Epithelial cell of prostate (primary cell): ENCODE measurements around the gene ATXN1.
"Not testable (repeated sequence)": the region's sequence is repeated elsewhere in the genome, so short reads cannot be mapped to it uniquely, and the experiment has no call there.

ENCODE experiments used
- DNase-seq: peaks from one replicate; pipeline ENCODE4 v3.0.0-alpha.2; 2011; ENCODE audit warnings: low read depth, low spot score
- H3K27ac ChIP-seq: fragments of 450-650 bp; 2 replicates; pipeline ENCODE4 v1.5.1; 2017; ENCODE audit warnings: mild to moderate bottlenecking

Gene ATXN1

GRCh38 chr6:16728513-16729182 lies 32.6 kb downstream of the ATXN1 start:
- peak overlapping the region; percentile 10 for H3K27ac ChIP-seq
- no peak for DNase-seq

- H3K27ac ChIP-seq, result no peak overlapping the region
- no peak for DNase-seq
Measured at GRCh38 chr6:16727996-16728395, 33.3 kb downstream of the ATXN1 start.

DNA sequence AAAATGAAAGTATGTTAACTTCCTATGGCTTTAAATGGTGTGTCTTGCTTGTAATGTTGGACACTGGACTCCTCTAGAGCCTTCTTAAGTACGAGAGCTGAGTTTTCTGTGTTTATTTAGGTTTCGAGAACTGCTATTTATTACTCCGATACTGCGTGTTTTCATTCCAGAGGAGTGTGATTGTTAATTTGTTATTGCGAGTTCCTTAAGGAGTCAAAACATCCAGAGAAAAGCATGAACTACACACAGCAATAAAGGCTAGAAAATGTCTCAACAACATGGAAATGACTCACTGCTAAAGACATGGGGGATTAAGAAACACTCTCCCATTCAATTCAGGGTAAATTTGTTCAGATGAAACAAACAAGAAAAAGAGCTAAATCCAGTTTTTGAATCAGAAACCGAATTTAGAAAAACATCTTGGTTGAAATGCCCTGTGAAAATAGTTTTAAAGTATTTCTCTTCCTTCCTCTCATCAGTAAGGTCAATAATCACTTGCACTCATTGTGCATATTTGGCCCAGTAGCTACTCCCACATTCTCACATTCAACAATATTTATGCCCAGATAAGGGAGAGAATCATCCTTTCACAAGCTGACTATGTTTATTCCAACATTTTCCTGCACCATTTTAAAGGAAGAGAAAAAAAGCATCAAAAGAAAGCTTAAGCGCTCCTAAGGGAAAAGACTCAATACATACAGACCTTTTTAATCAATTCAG lies 36.0 kb downstream of the ATXN1 start:
- H3K27ac ChIP-seq, result peak overlapping the region; percentile 88

DNA sequence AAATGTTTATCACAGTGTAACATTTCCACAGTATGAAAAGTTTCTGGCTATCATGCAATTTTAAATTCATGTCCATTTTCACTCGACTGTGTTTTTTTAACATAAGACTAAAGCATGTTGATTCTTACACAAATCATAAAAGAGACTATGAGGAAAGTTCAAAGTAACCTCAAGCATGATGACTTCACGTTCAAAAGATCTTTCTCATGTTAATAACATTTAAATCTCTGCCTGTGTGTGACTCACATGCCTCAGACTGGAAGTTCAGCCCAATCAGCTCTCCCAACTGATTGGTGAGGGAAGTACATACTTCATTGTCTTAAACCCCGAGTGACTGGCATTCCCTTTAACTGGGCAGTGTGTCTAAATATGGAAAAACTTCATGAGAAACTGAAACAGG lies 37.4 kb downstream of the ATXN1 start:
- peak overlapping the region; percentile 88 for H3K27ac ChIP-seq
- DNase-seq, result peak; percentile 93

More for the DNA sequence above, 36.0 kb downstream of the ATXN1 start:
- DNase-seq, result no peak

DNA sequence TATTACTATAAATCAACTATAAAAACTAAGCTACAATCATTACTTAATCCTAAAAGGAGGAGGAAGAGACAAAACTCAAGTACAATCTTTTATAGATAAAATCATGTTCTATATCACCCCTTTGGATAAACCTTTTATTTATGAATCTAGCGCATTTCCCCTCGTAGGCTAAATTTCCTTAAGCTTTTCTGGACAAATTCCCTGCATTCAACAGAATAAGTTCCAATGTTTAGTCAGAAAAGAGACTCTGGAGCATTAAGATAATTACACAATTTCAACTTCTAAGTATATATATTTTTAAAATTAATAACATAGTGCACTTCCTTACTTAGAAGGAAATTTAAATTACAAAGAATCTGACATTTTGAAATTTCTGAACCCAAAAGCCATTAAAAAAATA lies 37.9 kb downstream of the ATXN1 start:
- peak overlapping the region; percentile 88 for H3K27ac ChIP-seq
- no peak for DNase-seq

DNA sequence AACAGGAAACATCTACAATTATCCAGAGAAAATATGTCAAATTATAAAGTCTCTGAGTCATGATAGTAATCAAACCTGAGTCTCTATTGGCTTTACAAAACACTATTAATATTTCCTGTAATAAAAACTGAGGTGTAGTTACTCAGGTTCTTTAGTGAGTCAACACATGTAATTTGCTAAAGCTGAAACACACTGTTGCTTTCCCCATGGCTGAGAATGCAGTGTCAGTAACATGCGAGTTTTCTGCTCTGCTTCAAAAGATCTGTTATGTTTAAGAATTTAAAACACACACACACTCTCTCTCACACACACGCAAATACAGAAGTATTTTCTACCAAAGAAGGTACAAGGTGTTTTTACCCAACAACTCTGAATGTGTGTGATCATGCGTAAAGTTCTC lies 38.6 kb downstream of the ATXN1 start:
- peak overlapping the region; percentile 88 for H3K27ac ChIP-seq
- DNase-seq, result no peak

DNA sequence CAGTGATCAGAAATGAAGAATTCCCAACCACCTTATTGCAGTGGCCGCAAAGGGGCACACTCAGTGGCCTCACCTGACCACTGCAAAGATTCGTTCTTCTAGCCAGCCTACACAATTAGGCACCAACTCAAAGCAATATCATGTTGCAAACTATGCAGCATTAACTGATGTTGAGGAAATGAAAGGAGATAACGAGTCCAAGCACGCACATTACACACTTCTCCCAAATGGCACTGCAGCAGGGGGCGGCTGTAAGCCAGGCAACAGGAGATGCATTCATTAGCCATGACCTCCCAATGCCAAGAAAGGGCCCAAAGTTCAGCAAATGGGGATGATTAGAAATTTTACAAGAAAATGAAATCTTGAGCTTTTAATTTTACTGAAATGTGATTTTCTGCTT lies 39.3 kb downstream of the ATXN1 start:
- DNase-seq, result no peak
- peak overlapping the region; percentile 88 for H3K27ac ChIP-seq

DNA sequence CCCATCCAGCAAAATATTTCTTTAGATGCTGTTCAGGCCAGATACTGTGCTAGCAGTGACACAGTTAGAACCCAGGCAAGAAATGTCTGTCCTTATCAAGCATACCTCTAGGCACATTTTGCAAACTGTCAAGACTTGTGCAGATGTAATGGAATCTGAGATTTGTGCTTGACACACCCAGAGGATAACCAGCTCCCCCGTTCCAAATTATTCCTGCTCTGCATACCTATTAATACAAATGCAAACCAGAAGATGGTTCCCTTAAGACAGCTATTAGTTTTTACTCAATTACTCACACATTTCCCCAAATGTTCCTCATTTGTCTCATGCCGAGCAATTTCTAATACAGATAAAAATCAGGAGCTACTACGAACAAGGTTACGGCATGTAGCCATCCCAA lies 40.4 kb downstream of the ATXN1 start:
- no peak for DNase-seq
- no peak overlapping the region for H3K27ac ChIP-seq

DNA sequence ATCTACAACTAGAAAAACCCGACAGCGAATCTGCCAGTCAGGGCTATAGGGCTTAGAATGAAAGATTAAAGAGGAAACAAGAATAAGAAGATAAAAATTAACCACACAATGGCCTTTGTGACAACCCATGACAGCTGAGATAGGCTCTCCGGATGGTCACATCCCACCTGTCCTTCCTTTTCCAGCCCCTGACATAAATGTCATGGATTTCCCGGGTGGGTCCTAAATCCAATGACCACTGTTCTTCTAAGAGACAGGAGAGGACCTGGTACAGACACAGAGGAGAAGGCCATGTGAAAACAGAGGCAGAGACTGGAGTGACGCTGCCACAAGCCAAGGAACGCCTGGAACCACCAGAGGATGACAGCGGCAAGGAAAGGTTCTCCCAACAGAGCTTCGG lies 41.8 kb downstream of the ATXN1 start:
- H3K27ac ChIP-seq, result no peak overlapping the region
- no peak for DNase-seq

GRCh38 chr6:16718356-16718755 lies 42.9 kb downstream of the ATXN1 start:
- DNase-seq, result no peak
- no peak overlapping the region for H3K27ac ChIP-seq

DNA sequence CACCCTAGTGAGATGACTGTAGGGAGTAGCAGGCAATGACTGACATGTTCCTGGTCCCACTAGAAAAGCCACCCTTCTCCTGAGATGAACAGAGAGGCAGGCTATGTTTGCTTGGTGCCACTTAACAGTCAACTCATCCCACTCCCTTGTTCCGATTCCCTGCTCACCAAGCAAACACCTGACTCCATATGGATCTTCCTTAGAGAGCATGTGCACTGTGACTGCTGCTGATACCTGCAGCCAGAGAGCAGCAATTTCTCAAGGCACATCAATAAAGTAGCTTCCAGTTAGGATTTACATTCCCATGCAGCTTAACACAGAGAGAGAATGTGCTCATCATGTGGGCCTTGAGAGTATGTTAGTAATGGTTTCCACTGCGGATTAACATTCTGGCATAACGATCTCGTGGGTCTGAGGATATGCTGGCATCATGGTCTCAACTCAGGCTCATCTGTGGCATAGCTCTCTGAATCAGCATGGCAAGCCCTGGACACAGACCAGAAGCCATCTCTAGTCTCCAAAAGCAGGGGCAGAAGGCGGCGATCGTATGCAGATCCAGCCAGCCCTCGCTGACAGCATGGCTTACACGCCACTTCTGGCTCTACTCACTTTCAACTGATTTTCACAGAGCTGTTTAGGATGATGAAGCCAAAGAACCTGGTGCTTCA lies 43.9 kb downstream of the ATXN1 start:
- H3K27ac ChIP-seq, result no peak overlapping the region

DNA sequence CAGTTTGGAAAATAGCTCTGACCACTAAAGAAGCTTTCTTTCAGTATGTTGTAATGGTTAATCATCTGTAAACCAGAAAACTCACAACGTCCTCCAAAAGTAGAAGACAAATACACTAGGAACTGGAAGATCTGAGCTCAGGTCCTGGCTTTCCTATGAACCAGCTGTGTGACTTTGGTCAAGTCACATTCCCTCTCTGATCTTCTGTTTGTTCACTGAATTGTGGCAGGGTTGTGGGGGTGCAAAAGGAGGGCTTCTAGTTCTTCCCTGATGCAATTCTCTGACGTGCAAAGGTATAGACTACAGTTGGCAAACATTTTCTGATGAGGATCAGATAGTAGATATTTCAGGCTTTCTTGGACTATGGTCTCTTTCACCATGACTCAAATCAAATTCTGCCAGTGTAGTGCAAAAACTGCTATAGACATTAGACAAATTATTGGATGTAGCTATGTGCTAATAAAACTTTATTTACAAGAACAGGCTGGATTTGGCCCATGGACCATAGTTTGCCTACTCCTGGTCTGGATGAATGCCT lies 44.9 kb downstream of the ATXN1 start:
- H3K27ac ChIP-seq, result no peak overlapping the region

More for the DNA sequence above, 43.9 kb downstream of the ATXN1 start:
- no peak for DNase-seq

GRCh38 chr6:16713597-16713996 lies 47.7 kb downstream of the ATXN1 start:
- H3K27ac ChIP-seq, result peak overlapping the region; percentile 95
- DNase-seq, result no peak

More for the DNA sequence above, 44.9 kb downstream of the ATXN1 start:
- no peak for DNase-seq

DNA sequence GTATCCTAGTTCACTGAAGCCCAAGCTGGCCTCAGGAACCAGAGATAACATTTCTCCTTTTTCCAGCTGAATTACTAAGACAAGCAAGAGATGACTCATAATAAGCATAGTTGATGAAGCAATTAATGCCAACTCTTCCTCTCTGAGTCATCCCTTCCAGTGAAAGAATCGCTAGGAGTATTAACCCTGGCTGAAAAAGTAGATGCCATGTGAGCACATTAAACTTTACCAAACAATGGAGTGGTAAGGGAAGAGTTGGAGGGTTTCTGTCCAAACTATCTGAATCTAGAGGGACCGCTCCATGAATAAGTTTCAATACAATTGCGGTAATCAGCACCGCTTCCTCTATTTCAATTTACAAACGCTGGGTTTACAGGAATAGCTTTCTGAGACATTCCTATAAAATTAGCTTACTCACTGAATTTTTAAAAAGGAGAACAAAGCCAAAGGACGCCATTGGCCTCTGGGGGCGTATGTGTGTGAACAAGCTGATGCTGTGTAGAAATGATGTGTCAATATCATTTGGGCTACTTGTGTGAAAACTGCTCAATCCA lies 48.3 kb downstream of the ATXN1 start:
- peak overlapping the region; percentile 95 for H3K27ac ChIP-seq
- DNase-seq, result peak; percentile 80

DNA sequence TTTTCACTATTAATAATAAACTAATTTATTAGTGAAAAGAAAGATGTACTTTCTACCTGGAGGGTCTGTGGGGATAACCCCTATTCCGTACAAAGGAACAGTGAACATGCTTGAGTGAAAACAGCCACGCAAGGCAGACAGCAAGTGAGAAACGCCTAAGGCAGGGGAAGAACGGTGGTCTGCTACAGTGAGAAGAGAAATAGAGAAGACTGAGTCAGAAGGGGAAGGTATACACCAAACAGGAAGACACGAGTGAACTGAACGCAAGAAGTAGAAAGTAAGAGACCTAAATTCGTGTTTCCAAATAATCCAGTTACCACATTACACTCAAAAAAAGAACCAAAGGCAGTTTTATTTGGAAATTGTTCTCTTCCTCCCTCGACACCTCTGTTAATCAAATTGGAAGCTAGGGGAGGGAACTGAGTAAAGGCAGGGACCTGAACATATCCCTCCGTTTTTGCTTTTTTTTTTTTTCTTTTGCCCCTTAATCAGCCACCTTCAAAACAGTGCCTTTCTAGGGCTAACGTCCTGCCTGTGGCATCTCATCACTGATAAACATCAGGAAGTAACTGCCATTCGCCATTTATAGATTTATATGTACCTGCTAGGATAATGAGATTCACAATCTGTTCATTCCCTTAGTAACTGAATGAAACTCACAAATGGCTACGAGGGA lies 48.9 kb downstream of the ATXN1 start:
- peak overlapping the region; percentile 95 for H3K27ac ChIP-seq
- no peak for DNase-seq

DNA sequence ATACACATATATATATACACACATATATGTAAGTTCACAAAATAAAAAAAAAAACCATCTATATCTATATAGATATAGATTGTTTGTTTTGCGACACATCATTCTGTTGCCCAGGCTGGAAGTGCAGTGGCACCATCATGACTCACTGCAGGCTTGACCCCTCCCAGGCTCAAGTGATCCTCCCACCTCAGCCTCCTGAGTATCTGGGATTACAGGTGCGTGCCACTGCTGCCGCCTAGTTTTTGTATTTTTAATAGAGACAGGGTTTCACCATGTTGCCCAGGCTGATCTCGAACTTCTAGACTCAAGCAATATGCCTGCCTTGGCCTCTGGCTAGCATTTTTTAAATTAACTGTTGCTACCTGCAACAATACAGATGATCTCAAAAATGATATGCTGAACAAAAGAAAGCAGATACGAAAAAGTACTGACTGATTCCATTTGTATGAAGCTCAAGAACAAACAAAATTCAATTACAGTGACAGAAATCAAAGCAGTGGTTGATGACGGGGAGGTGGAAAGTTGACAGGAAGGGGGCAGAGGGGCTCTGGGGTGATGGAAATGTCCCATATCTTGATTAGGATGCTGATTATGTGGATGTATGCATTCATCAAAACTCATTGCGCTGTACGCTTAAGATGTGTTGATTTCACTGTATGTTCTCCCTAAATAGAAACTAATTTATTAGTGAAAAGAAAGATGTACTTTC lies 49.6 kb downstream of the ATXN1 start:
- no peak for DNase-seq

DNA sequence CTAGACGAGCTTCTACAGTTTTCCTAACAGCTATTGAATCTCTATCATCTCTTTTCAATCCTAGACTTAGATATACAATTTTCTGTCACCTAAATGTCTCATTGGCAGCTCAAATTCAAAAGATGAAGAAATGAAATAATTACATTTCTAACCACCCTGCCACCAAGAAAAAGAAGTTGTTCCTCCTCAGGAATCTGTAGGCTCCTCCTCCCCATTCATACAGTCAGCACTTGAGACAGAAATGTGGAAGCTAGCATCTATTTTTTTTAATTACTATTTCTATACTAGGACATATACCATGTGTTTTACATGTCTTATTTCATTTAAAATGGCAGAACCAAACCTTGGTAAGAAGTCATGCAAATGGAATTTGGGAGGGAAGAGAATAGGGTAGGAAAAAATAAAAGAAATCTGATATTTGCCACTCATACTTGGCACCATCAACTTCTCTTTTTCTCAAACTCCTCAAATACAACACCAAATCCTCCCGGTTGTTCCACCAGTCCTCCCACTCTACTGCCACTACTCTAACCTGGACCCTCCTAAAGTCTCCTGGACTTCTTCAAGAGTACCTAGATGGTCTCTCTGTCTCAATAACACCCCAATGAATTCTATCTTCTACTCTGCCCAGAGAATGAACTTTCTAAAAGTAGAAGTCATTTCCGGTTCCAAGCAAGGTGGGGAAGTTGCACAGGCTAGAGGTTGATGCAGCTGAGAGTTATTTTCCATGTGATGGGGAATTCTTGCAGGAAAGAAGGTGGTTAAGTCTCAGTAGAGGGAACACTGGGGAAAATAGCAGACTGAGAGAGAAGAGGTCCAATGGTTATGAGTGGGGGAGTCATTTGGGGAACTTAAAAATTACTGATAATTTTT lies 54.1 kb downstream of the ATXN1 start:
- DNase-seq, result no peak
- peak overlapping the region; percentile 78 for H3K27ac ChIP-seq

More for the DNA sequence above, 49.6 kb downstream of the ATXN1 start:
- H3K27ac ChIP-seq, result peak overlapping the region; percentile 95

DNA sequence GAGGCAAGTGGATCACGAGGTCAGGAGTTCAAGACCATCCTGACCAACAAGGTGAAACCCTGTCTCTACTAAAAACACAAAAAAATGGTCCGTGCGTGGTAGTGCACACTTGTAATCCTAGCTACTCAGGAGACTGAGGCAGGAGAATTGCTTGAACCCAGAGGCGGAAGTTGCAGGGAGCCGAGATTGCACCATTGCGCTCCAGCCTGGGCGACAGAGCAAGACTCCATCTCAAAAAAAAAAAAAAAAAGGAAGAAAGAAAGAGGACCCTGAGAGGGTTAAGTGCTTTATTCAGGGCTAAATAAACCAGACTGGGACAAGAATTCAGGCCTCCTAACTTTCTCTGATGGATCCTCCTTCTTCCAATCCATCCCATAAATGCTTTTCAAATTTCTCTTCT lies 54.8 kb downstream of the ATXN1 start:
- peak overlapping the region; percentile 78 for H3K27ac ChIP-seq
- DNase-seq, result not testable (repeated sequence)

GRCh38 chr6:16706029-16706428 lies 55.2 kb downstream of the ATXN1 start:
- H3K27ac ChIP-seq, result peak overlapping the region; percentile 78

More at GRCh38 chr6:16706029-16706428, 55.2 kb downstream of the ATXN1 start:
- DNase-seq, result no peak
